ENCODE results near the gene QSOX1.

Gene QSOX1

GRCh38 chr1:180234369-180235076 is 79.9 kb downstream of the QSOX1 start:
- DNase-seq (ENCODE audit: low spot score), result no peak

GRCh38 chr1:180235077-180235501 is 80.4 kb downstream of the QSOX1 start:
- DNase-seq (ENCODE audit: low spot score), result no peak

DNA sequence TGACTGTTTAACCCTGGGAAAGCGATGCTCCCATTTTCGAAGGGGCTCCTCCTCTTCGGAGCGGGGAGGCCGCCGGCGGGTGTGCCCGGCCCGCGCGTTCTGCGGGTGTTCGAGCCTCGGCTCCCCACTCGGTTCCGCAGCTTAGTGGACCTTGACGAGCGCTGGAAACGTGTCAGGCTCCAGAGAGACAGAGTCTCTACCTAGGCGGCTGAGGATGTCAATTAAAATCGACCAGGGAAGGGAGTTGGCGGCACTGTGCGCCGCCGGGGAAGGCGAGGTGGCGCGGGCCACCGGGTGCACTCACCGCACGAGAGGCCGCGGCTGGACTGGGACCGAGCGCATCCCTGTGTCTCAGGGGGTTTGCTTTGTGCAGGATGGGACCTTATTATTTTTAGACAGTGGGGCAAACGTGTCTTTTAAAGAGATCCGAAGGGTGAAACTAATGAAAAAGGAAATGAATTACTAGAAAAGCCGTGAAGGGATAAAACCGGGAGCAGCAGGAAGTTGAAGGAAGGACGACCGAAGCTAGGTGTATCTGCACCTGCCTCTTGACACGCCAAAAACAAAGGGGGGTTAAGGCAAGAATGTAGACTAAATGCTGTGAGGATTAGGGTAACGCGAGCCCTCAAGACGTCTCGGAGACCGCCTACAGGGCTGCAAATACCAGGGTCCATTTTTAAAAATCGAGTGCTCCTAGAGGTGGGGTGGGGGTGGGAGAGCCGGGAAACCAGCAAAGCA is 81.0 kb downstream of the QSOX1 start:
- DNase-seq (ENCODE audit: low spot score), result no peak

DNA sequence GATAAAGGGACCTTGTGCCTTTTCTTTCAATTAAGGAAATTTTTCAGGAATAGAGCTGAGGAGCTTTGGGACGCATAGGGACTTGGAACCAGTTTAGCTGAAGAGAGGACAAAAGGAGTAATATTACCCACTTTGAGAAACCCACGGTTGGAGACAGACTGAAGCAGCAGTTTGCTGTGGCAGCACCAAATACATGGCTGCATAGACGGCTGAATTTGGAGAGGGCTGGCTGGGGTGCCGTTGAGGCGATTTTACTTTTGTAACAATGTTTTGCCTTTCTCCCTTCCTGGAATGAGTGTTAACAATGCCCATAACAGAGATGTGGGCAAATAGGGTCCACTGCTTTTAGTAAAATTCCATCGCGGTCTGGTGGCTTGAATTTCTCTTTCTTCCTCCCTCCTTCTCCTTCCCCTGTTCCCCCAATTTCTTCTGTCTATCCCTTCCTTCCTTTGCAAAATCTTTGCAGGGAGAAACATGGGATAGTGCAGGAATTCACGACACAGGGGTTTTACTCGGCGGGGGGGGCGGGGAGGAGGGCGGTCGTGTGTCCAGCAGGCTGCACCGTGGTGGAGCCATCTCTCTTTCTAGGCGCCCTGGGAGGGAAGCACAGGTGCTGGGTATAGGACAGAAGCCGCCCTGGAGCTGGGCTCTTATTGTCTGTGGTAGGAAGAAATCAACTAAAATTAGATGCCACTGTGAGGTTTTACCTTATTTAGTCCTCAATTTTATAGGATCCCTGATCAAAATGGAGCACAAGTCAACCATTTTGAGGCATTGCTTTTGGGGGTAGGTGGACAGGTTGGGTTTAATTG is 82.2 kb downstream of the QSOX1 start:
- DNase-seq (ENCODE audit: low spot score), result no peak

DNA sequence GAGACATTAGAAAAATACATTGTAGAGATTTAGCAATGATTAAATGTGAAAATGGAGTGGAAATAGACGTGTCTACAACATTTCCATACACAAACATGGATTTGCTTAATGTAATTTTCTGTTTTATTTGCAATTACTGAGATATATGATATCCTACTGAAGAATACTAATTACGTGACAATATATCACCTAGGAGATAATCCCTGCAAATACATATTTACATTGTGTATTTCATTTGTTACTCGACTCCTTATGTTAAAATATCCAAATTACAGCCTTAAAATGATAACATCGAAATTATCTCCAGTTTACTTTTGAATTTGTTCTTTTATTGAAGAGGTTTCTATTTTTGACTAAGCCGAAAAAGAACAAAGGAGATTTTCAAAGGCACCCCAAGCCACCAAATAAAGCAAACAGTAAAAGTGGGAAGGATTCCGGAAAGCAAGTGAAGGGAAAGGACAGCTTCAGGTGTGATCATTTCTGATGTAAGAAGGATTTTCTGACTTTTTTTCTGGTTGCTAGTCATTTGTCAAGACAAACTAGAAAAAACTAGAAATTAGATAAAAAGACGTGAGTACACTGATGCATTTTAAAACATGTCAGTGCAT is 83.3 kb downstream of the QSOX1 start:
- no peak for DNase-seq (ENCODE audit: low spot score)

DNA sequence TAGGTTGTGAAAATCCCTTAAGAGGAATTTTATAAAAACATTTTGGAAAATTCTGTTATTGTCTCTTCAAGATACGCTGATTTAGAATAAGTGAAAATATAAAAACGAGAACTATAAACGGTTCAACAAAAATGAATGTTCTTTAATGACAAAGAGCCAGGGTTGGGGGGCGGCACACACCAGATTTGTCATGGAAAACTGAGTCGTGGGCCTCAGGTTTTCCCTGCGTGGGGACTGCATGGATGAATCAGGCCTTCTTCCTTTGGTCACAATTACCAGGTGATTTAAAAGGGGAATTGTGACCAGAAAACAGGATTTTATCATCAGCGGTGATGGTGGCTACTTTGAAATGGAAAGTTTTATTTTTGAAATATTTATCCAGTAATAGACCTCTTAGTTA is 84.0 kb downstream of the QSOX1 start:
- DNase-seq (ENCODE audit: low spot score), result no peak

- no peak for DNase-seq (ENCODE audit: low spot score)
Observed at GRCh38 chr1:180239145-180240096, 84.8 kb downstream of the QSOX1 start.

DNA sequence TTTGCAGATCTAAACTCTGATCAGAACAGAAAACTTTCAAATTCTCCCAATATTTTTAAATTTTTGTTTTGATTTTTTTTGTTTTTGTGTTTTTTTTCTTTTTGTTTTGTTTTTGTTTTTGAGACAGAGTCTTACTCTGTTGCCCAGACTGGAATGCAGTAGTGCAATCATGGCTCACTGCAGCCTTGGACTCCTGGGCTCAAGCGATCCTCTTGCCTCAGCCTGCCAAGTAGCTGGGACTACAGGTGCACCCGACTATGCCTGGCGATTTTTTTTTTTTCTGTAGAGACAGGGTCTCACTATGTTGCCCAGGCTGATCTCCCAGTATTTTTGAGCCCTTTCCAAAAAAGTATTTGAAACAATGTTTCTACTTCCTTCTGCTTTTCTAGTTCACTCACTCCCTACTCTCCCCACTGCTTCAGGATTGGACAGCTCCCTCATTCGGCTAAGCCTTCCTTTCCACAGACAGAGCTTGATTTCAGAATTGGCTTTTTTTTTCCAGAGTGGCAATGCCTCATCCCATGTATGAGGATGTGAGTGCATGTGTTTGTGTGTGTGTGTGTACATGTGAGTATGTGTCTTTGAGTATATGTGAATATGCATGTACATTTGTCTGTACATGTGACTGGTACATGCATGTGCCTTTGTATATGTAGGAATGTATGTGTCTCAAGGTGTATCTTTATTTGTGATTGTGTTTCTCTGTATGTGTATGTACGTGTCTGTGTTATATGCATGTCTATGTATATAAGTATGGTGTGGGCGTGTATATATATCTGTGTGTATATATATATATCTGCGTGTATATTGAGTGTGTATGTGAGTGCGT is 87.3 kb downstream of the QSOX1 start:
- DNase-seq (ENCODE audit: low spot score), result no peak

GRCh38 chr1:180243517-180244221 is 89.0 kb downstream of the QSOX1 start:
- DNase-seq (ENCODE audit: low spot score), result no peak

GRCh38 chr1:180244840-180245239 is 90.2 kb downstream of the QSOX1 start:
- no peak for DNase-seq (ENCODE audit: low spot score)

- no peak for DNase-seq (ENCODE audit: low spot score)
Observed at GRCh38 chr1:180246579-180246978, 91.9 kb downstream of the QSOX1 start.

GRCh38 chr1:180247061-180247460 is 92.4 kb downstream of the QSOX1 start:
- peak; percentile 38 for DNase-seq (ENCODE audit: low spot score)

DNA sequence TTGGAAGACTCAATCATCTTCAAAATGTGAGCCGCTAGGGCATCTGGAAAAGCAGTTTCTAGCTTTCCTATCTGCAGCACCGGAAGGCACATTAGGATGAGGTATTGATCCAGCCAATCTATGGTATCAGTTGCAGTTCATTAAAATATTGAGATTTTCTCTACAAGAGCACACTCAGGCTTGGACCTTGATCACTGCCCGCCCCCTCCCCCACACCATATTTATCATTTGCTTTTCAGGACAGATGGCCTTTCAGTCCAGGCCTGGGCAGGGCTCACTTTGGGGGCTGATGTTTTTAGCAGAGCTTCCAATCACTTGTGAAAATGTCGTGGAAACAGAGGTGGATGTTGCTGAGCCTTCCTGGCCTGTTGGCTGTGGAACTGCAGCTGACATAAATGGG is 92.9 kb downstream of the QSOX1 start:
- DNase-seq (ENCODE audit: low spot score), result no peak

DNA sequence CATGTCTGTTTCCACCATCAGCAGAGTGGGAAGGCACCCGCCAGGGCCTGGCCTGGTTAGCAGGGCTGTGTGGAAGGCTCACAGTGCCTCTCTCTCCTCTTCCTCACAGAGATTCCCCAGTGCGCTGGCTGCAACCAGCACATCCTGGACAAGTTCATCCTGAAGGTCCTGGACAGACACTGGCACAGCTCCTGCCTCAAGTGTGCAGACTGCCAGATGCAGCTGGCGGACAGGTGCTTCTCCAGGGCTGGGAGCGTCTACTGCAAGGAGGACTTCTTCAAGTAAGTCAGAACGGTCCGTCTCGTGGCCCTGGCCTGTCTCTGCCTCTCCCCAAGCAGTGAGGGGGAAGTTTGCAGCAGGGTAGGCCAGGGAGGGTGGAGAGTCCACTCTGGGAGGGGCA is 93.5 kb downstream of the QSOX1 start:
- no peak for DNase-seq (ENCODE audit: low spot score)

- DNase-seq (ENCODE audit: low spot score), result no peak
Observed at GRCh38 chr1:180248731-180249681, 94.3 kb downstream of the QSOX1 start.

DNA sequence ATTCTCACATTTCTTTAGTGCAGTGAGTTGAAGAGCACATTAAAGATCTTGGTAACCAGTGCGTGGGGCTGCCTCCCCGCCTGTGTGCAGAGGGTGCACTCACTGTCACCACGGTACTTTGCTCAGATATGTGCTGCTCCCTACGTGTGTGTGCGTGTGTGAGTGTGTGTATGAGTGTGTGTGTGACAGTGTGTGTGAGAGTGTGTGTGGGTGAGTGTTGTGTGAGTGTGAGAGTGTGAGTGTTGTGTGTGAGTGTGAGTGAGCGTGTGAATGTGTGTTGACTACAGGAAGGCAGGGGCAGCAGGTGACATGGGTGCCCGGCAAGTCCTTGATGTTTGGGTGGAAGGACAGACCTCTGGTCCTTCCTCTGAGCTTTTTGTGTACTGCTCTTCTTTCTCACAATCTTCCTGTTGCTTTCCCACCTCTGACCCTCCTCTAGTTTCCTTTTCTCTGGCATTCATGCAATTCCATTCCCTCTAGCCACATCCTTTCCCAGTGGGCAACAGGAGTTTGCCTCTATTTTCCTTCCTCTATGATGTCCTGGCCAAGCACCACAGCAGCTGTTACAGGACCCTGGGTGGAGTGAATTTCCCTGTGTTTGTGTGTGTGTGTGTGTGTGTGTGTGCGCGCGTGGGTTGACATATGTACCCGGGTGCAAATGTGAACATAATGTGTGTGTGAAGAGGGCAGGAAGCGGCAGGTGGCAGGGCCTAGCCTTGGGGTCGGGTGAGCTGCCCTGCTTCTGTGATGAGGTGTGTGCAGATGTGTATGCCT is 95.2 kb downstream of the QSOX1 start:
- no peak for DNase-seq (ENCODE audit: low spot score)

- DNase-seq (ENCODE audit: low spot score), result no peak
Observed at GRCh38 chr1:180250499-180250770, 95.8 kb downstream of the QSOX1 start.

DNA sequence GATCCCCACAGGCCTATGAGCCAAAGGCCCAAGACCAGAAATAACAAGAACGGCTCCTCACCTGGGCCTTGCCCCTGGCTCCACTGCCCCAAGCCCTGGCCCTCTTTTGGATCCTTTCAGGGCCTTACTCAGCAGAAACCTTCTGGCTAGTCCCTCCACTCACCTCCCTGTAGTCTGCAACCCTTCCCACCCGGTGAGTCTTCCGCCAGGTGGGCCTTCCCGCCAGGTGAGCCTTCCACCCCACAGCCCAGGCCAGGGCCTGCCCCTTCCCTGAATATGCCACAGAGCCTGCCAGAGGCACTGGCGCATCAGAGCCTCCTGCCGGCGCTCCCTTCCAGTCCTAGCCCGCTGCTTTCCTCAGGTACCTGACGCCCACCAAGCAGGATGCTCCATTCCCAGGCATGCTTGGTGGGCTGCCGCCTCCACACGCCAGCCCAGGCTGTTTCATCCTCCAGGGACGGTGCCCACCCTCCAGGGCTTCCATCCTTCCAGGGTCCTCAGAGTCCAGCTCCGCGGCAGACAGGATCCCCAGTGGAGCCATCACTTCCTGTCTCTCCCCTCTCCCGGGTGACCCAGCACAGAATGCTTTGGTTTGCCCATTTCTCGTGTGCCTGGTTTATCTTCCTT is 96.3 kb downstream of the QSOX1 start:
- DNase-seq (ENCODE audit: low spot score), result no peak

Measured in COLO829 (cell line).